Measurements from ENCODE around the gene PTAFR. TPM values are rescaled to one million over a fixed set of nuclear protein-coding genes. Genes with fewer than 3 reads are reported as not detected.

PTAFR gene
- total and polyA plus RNA-seq, 2 donors (not counting 1 experiment from before 2014, with no cell fraction given): under 0.01 to 0.25 TPM

- TF ChIP-seq CTCF (conservative IDR thresholded peaks at IDR 0.05 in 1 of 2, IDR thresholded peaks at IDR 0.05 in 1 of 2; ENCODE audit: low read depth in 1 of 2, low read length in 2 of 2) (no peak), EZH2 (IDR thresholded peaks at IDR 0.05; ENCODE audit: low read length, missing control alignments) (no peak)
Measured at GRCh38 chr1:28150125-28150780, 26.2 kb downstream of the PTAFR start.

GRCh38 chr1:28148880-28149195 lies 27.7 kb downstream of the PTAFR start:
- no peaks in the 10 kb centered on the region for H4K20me1 ChIP-seq (ENCODE audit: control insufficient read depth, extremely low read depth, insufficient read depth, low read length)
- DNase-seq (ENCODE audit: low read depth in 2 of 2): no peak
- H3K27me3 ChIP-seq (ENCODE audit: control insufficient read depth, insufficient read depth, low read length): no peaks in the 10 kb centered on the region
- no peak overlapping the region for H2AFZ ChIP-seq (ENCODE audit: low read length)
- no peak overlapping the region for H3K4me3 ChIP-seq (replicated peaks in 1 of 4; ENCODE audit: control extremely low read depth in 1 of 4, insufficient read depth in 1 of 4, low read depth in 3 of 4, low read length in 4 of 4)
- H3K4me1 ChIP-seq (ENCODE audit: control insufficient read depth, extremely low read depth, insufficient read depth, low read length): peaks cover 2% of the 10 kb centered on the region
- no peak overlapping the region for H3K4me2 ChIP-seq (ENCODE audit: extremely low read depth, insufficient read depth, low read length)
- no peak overlapping the region for H3K27ac ChIP-seq (ENCODE audit: insufficient read depth, low read length)
- H3K36me3 ChIP-seq (ENCODE audit: control insufficient read depth, insufficient read depth, low read length): no peaks in the 10 kb centered on the region
- TF ChIP-seq CTCF (conservative IDR thresholded peaks at IDR 0.05 in 1 of 2, IDR thresholded peaks at IDR 0.05 in 1 of 2; ENCODE audit: low read depth in 1 of 2, low read length in 2 of 2): no peak
- TF ChIP-seq EZH2 (IDR thresholded peaks at IDR 0.05; ENCODE audit: low read length, missing control alignments): no peak
- H3K79me2 ChIP-seq (ENCODE audit: control insufficient read depth, insufficient read depth, low read length): no peaks in the 10 kb centered on the region
- no peaks in the 10 kb centered on the region for H3K9me3 ChIP-seq (ENCODE audit: control insufficient read depth, insufficient read depth, low read depth, low read length)
- no peak overlapping the region for H3K9ac ChIP-seq (ENCODE audit: insufficient read depth, low read length)

More at GRCh38 chr1:28150125-28150780, 26.2 kb downstream of the PTAFR start:
- H3K4me1 ChIP-seq (ENCODE audit: control insufficient read depth, extremely low read depth, insufficient read depth, low read length): peaks cover 2% of the 10 kb centered on the region
- no peak for DNase-seq (ENCODE audit: low read depth in 2 of 2)
- no peaks in the 10 kb centered on the region for H3K9me3 ChIP-seq (ENCODE audit: control insufficient read depth, insufficient read depth, low read depth, low read length)
- H3K36me3 ChIP-seq (ENCODE audit: control insufficient read depth, insufficient read depth, low read length): no peaks in the 10 kb centered on the region
- no peak overlapping the region for H3K4me2 ChIP-seq (ENCODE audit: extremely low read depth, insufficient read depth, low read length)
- H3K79me2 ChIP-seq (ENCODE audit: control insufficient read depth, insufficient read depth, low read length): no peaks in the 10 kb centered on the region
- H2AFZ ChIP-seq (ENCODE audit: low read length): no peak overlapping the region
- no peaks in the 10 kb centered on the region for H3K27me3 ChIP-seq (ENCODE audit: control insufficient read depth, insufficient read depth, low read length)
- no peak overlapping the region for H3K9ac ChIP-seq (ENCODE audit: insufficient read depth, low read length)
- H3K27ac ChIP-seq (ENCODE audit: insufficient read depth, low read length): no peak overlapping the region
- H3K4me3 ChIP-seq (replicated peaks in 1 of 4; ENCODE audit: control extremely low read depth in 1 of 4, insufficient read depth in 1 of 4, low read depth in 3 of 4, low read length in 4 of 4): no peak overlapping the region
- H4K20me1 ChIP-seq (ENCODE audit: control insufficient read depth, extremely low read depth, insufficient read depth, low read length): no peaks in the 10 kb centered on the region

GRCh38 chr1:28147264-28148094 lies 29.0 kb downstream of the PTAFR start:
- Histone ChIP-seq H3K9me3 (ENCODE audit: control insufficient read depth, insufficient read depth, low read depth, low read length) (no peaks in the 10 kb centered on the region), H3K36me3 (ENCODE audit: control insufficient read depth, insufficient read depth, low read length) (no peaks in the 10 kb centered on the region), H3K79me2 (ENCODE audit: control insufficient read depth, insufficient read depth, low read length) (no peaks in the 10 kb centered on the region), H3K4me2 (ENCODE audit: extremely low read depth, insufficient read depth, low read length) (no peak overlapping the region), H4K20me1 (ENCODE audit: control insufficient read depth, extremely low read depth, insufficient read depth, low read length) (no peaks in the 10 kb centered on the region), H3K27me3 (ENCODE audit: control insufficient read depth, insufficient read depth, low read length) (no peaks in the 10 kb centered on the region), H3K27ac (ENCODE audit: insufficient read depth, low read length) (no peak overlapping the region), H2AFZ (ENCODE audit: low read length) (no peak overlapping the region), H3K4me1 (ENCODE audit: control insufficient read depth, extremely low read depth, insufficient read depth, low read length) (no peaks in the 10 kb centered on the region), H3K4me3 (replicated peaks in 1 of 4; ENCODE audit: control extremely low read depth in 1 of 4, insufficient read depth in 1 of 4, low read depth in 3 of 4, low read length in 4 of 4) (no peak overlapping the region), H3K9ac (ENCODE audit: insufficient read depth, low read length) (no peak overlapping the region)
- TF ChIP-seq CTCF (conservative IDR thresholded peaks at IDR 0.05 in 1 of 2, IDR thresholded peaks at IDR 0.05 in 1 of 2; ENCODE audit: low read depth in 1 of 2, low read length in 2 of 2) (no peak), EZH2 (IDR thresholded peaks at IDR 0.05; ENCODE audit: low read length, missing control alignments) (no peak)
- no peak for DNase-seq (ENCODE audit: low read depth in 2 of 2)
